ENCODE data around the gene USP22.

DNA sequence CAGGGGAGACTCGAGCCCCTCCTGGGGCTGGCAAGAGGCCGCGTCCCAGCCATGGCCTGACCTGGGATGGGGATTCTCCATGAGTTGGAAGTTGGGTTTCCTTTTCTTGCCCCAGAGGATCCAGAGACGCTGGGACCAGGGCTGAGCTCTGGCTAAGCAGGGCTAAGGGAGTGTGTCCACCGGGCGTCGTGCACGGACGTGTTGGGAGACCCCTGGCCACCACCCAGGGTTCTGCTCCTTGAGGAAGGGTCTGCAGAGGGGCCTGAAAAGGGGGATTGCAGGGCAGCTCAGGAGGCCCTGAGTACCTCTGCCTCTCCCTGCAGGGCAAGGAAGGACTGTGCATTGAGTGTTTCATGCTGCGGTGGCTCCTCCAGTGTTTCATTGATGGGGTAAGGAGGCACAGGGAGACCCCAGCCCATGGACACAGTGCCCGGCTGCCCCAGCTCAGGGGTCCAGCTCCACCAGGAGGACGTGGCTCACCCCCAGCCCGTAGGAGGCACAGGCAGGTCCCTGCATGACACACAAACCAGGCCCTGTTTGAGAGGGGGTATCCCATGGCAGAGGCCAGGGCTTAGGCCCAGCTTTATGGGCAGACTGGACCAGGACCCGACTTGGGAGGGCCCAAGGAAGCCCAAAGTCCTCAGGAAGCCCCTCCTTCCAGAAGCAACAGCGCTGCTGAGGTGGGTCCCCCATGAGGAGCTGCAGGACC is 47.5 kb downstream of the USP22 start:
- TF ChIP-seq, protein P1, sequence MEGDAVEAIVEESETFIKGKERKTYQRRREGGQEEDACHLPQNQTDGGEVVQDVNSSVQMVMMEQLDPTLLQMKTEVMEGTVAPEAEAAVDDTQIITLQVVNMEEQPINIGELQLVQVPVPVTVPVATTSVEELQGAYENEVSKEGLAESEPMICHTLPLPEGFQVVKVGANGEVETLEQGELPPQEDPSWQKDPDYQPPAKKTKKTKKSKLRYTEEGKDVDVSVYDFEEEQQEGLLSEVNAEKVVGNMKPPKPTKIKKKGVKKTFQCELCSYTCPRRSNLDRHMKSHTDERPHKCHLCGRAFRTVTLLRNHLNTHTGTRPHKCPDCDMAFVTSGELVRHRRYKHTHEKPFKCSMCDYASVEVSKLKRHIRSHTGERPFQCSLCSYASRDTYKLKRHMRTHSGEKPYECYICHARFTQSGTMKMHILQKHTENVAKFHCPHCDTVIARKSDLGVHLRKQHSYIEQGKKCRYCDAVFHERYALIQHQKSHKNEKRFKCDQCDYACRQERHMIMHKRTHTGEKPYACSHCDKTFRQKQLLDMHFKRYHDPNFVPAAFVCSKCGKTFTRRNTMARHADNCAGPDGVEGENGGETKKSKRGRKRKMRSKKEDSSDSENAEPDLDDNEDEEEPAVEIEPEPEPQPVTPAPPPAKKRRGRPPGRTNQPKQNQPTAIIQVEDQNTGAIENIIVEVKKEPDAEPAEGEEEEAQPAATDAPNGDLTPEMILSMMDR (IDR thresholded peaks at IDR 0.05) = no peak
- TF ChIP-seq POLR2A (IDR thresholded peaks at IDR 0.05) = no peak
